ENCODE measurements around the gene TMEM87B. TPM values are rescaled to one million over a fixed set of nuclear protein-coding genes. Genes with fewer than 3 reads are reported as not detected.
A peak's percentile ranks its signal among the peaks of the same experiment; 100 is the strongest.

Gene TMEM87B
- total RNA-seq, 1 donor from 2014 or later: 23.6 TPM

GRCh38 chr2:112085375-112085730 lies 30.3 kb downstream of the TMEM87B start:
- H3K36me3 ChIP-seq: peaks cover 93% of the 10 kb centered on the region
- TF ChIP-seq CTCF (IDR thresholded peaks at IDR 0.05): no peak
- DNase-seq (no peak), ATAC-seq (no peak)
- no peak overlapping the region for H3K4me3 ChIP-seq
- peak overlapping the region; percentile 20 for H3K27ac ChIP-seq
- intact Hi-C loops (cut with DNase I): no loop called here
- H3K9me3 ChIP-seq: no peaks in the 10 kb centered on the region
- H3K4me1 ChIP-seq: no peaks in the 10 kb centered on the region
- H3K27me3 ChIP-seq (ENCODE audit: low read depth): no peaks in the 10 kb centered on the region

- no peak overlapping the region for H3K4me3 ChIP-seq
- ATAC-seq (no peak), DNase-seq (no peak)
- H3K36me3 ChIP-seq: peaks cover 93% of the 10 kb centered on the region
- H3K27me3 ChIP-seq (ENCODE audit: low read depth): no peaks in the 10 kb centered on the region
- intact Hi-C loops (cut with DNase I): no loop called here
- H3K27ac ChIP-seq: peak overlapping the region; percentile 20
- TF ChIP-seq CTCF (IDR thresholded peaks at IDR 0.05): no peak
- H3K9me3 ChIP-seq: no peaks in the 10 kb centered on the region
- H3K4me1 ChIP-seq: no peaks in the 10 kb centered on the region
Observed at GRCh38 chr2:112085916-112086669, 31.0 kb downstream of the TMEM87B start.

DNA sequence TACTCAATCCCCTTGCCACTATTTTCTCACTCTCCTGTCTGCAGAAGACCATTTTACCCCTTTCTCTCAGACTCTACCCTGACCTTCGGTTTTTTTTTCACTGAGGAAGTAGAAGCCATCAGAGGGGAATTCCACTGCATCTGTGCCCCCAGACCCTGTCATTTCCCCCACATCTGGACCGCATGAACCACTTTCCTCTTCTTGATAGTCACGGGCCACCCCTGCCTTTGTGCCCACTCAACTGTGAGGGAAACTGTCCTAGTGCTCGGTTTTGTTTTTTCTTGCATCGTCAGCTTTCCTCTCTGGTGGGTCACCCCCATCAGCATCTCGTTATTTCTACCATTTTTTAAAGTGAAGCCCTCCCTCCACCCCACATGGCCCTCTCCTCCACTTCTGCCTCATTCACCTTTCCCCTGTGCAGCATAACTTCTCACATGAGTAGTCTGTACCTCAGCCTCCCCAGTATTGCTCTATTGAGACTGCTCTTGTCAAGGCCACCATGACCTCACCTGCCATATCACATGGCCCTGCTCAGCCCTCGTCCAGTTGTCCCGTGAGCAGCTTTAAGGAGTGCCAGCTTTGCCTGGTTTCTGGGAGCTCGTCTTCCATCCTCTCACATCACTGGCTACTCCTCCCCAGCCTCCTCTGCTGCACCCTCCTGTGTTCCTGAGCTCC lies 32.4 kb downstream of the TMEM87B start:
- H3K9me3 ChIP-seq: no peaks in the 10 kb centered on the region
- peaks cover 3% of the 10 kb centered on the region for H3K4me1 ChIP-seq
- no peak for DNase-seq
- no peak overlapping the region for H3K4me3 ChIP-seq
- peaks cover 90% of the 10 kb centered on the region for H3K36me3 ChIP-seq
- no peak for ATAC-seq
- TF ChIP-seq CTCF (IDR thresholded peaks at IDR 0.05): no peak
- H3K27me3 ChIP-seq (ENCODE audit: low read depth): no peaks in the 10 kb centered on the region
- H3K27ac ChIP-seq: no peak overlapping the region
- intact Hi-C loops (cut with DNase I): no loop called here

- H3K4me1 ChIP-seq: peaks cover 16% of the 10 kb centered on the region
- intact Hi-C loops (cut with DNase I): no loop called here
- H3K4me3 ChIP-seq: no peak overlapping the region
- no peaks in the 10 kb centered on the region for H3K9me3 ChIP-seq
- peaks cover 74% of the 10 kb centered on the region for H3K36me3 ChIP-seq
- ATAC-seq (no peak), DNase-seq (no peak)
- no peak for TF ChIP-seq CTCF (IDR thresholded peaks at IDR 0.05)
- H3K27me3 ChIP-seq (ENCODE audit: low read depth): no peaks in the 10 kb centered on the region
- H3K27ac ChIP-seq: no peak overlapping the region
Observed at GRCh38 chr2:112089375-112089774, 34.3 kb downstream of the TMEM87B start.

GRCh38 chr2:112092286-112093041 lies 37.4 kb downstream of the TMEM87B start:
- no peak for TF ChIP-seq CTCF (IDR thresholded peaks at IDR 0.05)
- peak overlapping the region; percentile 42 for H3K27ac ChIP-seq
- DNase-seq: no peak
- H3K4me1 ChIP-seq: peaks cover 18% of the 10 kb centered on the region
- H3K27me3 ChIP-seq (ENCODE audit: low read depth): no peaks in the 10 kb centered on the region
- H3K36me3 ChIP-seq: peaks cover 71% of the 10 kb centered on the region
- intact Hi-C loops (cut with DNase I): no loop called here
- no peaks in the 10 kb centered on the region for H3K9me3 ChIP-seq
- no peak for ATAC-seq
- H3K4me3 ChIP-seq: no peak overlapping the region

Data from lower lobe of right lung (tissue), 2 donors.